ENCODE measurements around the gene B2M.
"Not testable (repeated sequence)": the region's sequence is repeated elsewhere in the genome, so short reads cannot be mapped to it uniquely, and the experiment has no call there.

Gene B2M

DNA sequence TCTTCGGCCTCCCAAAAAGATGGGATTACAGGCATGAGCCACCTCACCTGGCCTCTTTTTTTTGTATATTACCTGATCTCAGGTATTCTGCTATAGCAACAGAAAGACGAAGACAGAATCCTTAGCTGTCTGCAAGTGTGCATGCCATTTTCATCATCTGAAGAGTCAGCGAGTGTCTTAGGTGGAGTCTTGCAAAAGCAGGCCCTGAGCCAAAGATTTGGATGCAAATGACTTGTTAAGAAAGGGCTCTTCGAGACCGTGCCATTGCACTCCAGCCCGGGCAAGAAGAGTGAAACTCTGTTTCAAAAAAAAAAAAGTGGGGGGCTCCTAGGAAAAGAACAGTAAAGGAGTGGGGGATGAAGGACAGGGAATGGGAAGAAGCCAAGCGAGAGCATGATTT lies 14.8 kb downstream of the B2M start:
- no peak for DNase-seq (ENCODE audit: low spot score)

GRCh38 chr15:44726568-44727484 lies 15.5 kb downstream of the B2M start:
- no peak for DNase-seq (ENCODE audit: low spot score)

GRCh38 chr15:44727485-44728231 lies 16.3 kb downstream of the B2M start:
- no peak for DNase-seq (ENCODE audit: low spot score)

DNA sequence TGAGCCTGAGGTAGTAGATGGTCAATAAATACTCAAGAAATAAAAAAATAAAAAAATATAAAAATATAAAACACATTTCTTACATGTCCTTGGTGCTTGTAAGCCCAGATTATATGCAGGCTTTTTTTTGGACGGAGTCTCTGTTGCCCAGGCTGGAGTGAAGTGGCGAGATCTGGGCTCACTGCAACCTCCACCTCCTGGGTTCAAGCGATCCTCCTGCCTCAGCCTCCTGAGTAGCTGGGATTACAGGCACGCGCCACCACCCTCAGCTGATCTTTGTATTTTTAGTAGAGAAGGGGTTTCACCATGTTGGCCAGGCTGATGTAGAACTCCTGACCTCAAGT lies 16.9 kb downstream of the B2M start:
- not testable (repeated sequence) for DNase-seq (ENCODE audit: low spot score)

GRCh38 chr15:44728576-44729407 lies 17.5 kb downstream of the B2M start:
- peak; percentile 92 for DNase-seq (ENCODE audit: low spot score)

DNA sequence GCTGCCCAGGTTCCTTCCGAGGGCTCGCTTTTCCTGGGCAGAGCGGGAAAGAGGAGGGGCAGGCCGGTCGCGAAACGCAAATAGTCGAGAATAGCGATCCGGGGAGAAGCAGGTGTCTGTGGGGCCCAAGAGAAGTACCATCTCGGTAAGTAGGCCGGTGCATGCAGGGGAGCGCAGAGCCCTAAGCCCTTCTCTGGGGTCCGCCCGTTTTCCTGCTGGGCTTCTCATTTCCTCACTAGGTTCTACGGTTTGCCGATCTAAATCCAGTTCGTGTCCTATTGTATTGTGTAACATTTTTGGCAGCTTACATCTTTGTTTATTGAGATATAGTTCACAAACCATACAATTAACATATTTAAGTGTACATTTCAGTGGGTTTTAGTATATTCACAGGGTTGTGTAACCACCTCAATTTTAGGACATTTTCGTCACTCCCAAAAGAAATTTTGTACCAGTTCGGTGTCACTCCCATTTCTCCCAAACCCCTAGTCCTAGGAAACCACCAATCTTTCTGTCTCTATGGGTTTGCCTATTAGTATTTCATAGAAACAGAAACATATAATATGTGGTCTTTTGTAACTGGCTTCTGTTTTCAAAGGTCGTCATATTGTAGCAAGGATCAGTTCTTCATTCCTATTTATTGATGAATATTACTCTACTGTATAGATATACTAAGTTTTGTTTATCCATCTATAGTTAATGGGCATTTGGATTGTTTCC lies 18.3 kb downstream of the B2M start:
- peak; percentile 57 for DNase-seq (ENCODE audit: low spot score)

DNA sequence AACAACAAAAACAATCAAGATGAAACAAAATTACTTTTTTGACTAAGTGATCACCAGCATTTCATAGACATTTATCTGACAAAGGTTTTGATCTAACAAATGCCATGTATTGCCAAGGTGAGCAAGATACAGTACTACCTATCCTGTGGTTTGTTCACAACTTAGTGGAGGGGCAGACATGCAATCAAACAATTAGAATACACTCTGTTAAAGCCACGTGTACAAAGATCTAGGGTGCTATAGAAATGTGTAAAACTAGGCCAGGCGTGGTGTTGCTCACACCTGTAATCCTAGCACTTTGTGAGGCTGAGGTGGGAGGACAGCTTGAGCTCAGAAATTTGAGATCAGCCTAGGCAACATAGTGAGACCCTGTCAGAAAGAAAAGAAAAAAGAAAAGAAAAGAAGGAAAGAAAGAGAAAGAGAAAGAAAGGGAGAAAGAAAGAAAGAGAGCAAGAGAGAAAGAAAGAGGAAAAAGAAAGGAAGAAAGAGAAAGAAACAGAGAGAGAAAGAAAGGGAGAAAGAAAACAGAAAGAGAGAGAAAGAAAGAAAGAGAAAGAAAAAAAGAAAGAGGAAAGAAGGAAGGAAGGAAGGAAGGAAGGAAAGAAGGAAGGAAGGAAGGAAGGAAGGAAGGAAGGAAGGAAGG lies 23.6 kb downstream of the B2M start:
- no peak for DNase-seq (ENCODE audit: low spot score)

- no peak for DNase-seq (ENCODE audit: low spot score)
Measured at GRCh38 chr15:44735482-44736180, 24.3 kb downstream of the B2M start.

GRCh38 chr15:44736181-44736765 lies 25.0 kb downstream of the B2M start, which contains the start of gene TRIM69:
TSS of gene TRIM69 (plus strand) at chr15:44736528. CDS start at chr15:44736705, 177 bp downstream.
- DNase-seq (ENCODE audit: low spot score) = no peak

- DNase-seq (ENCODE audit: low spot score) = peak; percentile 47
Measured at GRCh38 chr15:44738340-44738984, 27.1 kb downstream of the B2M start.

GRCh38 chr15:44739222-44739847 lies 28.0 kb downstream of the B2M start:
- not testable (repeated sequence) for DNase-seq (ENCODE audit: low spot score)

DNA sequence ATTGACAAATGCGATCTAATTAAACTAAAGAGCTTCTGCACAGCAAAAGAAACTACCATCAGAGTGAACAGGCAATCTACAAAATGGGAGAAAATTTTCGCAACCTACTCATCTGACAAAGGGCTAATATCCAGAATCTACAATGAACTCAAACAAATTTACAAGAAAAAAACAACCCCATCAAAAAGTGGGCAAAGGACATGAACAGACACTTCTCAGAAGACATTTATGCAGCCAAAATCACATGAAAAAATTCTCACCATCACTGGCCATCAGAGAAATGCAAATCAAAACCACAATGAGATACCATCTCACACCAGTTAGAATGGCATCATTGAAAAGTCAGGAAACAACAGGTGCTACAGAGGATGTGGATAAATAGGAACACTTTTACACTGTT lies 32.1 kb downstream of the B2M start:
- DNase-seq (ENCODE audit: low spot score) = not testable (repeated sequence)

GRCh38 chr15:44753345-44753744 lies 42.0 kb downstream of the B2M start:
- no peak for DNase-seq (ENCODE audit: low spot score)

- no peak for DNase-seq (ENCODE audit: low spot score)
Measured at GRCh38 chr15:44763187-44763586, 51.9 kb downstream of the B2M start.

DNA sequence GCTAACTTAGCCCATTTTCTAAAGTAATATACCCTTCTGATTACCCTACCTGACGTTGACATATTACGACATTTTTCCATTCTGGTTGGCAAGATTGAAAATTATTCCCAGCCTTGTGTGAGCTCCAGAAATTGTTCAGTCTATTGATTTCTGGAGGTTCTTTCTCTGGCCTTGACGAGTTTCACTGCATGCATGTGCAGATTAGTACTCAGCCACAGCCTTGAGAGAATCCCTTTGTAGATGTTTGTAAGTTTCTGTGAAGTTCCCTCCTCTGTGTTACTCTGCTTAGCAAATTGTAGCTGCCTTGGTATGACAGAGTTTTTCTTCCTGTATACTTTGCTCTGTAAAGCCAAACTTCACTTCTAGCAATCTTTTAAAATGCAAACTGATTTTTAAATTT lies 52.5 kb downstream of the B2M start:
- no peak for DNase-seq (ENCODE audit: low spot score)

DNA sequence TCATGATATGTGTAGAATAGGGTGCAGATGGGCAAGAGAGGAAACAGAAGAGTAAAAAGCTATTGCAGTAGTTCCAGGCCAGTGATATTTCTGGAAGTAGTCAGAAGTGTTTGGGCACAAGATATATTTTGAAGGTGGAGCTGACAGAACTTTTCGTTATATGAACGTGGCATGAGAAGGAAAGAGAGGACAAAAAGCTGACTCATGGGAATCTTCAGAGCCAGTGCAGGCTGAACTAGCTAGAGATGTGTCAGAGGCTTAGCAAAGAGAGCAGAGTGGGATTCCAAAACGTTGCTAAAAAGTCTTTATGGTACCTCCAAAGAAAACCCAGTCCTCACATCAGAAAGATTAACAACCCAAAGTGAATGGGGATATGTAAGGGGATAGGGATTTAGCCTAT lies 53.7 kb downstream of the B2M start:
- DNase-seq (ENCODE audit: low spot score) = no peak
